ENCODE data around the gene PNO1.

- TF ChIP-seq EZH2 (IDR thresholded peaks at IDR 0.05; ENCODE audit: borderline replicate concordance, low read depth, low read length, severe bottlenecking) (no peak), MYC (IDR thresholded peaks at IDR 0.05; ENCODE audit: low read depth, low read length) (no peak), CTCF (IDR thresholded peaks at IDR 0.05; ENCODE audit: extremely low read depth in 1 of 2, insufficient read depth in 1 of 2, low read depth in 1 of 2, low read length in 2 of 2) (no peak), POLR2A (IDR thresholded peaks at IDR 0.05; ENCODE audit: low read depth, low read length) (no peak), MAX (IDR thresholded peaks at IDR 0.05; ENCODE audit: insufficient read depth, insufficient read length) (no peak), JUN (IDR thresholded peaks at IDR 0.05; ENCODE audit: borderline replicate concordance, insufficient read depth, insufficient read length, low read depth) (no peak), POLR2AphosphoS5 (IDR thresholded peaks at IDR 0.05; ENCODE audit: insufficient read depth, low read depth, low read length) (no peak), GATA2 (IDR thresholded peaks at IDR 0.05; ENCODE audit: insufficient read depth, insufficient read length, low read depth, low read length) (no peak), FOS (IDR thresholded peaks at IDR 0.05; ENCODE audit: borderline replicate concordance, insufficient read depth, low read length) (no peak)
Observed at GRCh38 chr2:68119504-68119903, 38.2 kb upstream of the PNO1 start.
